ENCODE results near the gene CYB561.
A peak's percentile ranks its signal among the peaks of the same experiment; 100 is the strongest.
"Not testable (repeated sequence)": the region's sequence is repeated elsewhere in the genome, so short reads cannot be mapped to it uniquely, and the experiment has no call there.

CYB561 gene

DNA sequence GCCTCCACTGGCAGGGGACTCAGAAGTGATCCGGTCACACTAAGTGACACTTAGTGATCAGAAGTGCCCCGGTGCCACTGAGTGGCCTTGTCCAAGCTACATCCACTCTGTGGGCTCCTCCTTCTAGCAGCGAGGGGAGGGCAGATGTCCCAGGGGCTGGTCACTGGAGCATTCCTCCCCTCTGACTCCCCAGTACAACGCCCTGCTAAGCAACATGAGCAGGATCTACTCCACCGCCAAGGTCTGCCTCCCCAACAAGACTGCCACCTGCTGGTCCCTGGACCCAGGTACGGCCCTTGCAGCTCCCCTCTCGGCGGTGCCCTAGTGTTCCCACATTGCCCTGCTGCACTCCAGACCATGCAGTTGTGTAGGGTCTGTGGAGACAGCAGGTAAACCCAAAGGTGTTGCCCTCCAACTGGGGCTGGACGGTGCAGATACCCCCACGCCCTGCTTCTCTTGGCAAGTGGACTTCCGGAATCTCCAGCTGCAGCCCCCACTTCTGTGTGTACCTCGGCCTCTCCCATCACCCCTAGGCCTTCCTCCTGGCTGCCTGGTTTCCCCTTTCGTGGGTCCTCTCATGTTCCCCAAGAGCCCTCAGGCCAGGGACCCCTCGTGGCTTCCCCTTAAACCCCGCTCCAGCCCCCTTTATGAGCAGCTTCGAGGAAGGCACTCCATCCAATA, 32.8 kb upstream of the CYB561 start:
- peak; percentile 69 for DNase-seq

DNA sequence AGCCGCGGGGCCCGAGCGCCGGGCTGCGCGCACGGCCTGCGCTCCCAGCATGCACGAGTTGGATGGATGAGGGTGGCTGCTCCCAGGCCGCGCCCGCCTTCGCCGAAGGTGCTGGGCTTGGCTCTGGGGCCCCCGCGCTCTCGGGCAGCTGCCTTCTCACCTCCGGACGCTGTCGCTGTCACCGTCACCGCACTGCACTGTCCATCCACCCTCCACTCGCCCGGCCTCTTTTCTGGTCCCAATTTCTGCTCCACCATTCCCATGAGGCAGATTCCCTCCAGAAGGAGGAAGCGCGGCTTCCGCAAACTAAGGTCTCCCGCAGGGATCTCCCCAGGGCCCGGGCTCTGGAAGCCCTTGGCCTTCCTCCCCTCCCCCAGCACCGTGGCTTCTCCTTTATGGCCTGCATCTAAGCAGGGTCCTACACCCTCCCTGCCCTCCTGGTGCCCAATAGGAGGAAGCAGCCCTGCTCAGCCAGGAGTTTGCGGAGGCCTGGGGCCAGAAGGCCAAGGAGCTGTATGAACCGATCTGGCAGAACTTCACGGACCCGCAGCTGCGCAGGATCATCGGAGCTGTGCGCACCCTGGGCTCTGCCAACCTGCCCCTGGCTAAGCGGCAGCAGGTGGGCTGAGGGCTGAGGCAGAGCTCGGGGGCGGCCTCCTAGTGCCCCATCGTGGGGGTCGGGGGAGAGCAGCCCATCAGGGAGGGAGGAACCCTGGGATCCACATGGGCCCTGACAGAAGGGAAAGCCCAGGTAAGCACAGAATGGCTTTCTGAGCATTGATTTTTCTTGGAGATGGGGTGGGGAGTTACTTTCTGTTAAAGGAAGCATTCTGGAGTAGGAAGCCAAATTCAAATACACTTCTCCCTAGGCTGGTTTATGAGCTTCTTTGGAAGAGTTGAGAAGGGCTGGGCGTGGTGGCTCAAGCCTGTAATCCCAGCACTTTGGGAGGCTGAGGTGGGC, 31.7 kb upstream of the CYB561 start:
- DNase-seq: no peak

DNA sequence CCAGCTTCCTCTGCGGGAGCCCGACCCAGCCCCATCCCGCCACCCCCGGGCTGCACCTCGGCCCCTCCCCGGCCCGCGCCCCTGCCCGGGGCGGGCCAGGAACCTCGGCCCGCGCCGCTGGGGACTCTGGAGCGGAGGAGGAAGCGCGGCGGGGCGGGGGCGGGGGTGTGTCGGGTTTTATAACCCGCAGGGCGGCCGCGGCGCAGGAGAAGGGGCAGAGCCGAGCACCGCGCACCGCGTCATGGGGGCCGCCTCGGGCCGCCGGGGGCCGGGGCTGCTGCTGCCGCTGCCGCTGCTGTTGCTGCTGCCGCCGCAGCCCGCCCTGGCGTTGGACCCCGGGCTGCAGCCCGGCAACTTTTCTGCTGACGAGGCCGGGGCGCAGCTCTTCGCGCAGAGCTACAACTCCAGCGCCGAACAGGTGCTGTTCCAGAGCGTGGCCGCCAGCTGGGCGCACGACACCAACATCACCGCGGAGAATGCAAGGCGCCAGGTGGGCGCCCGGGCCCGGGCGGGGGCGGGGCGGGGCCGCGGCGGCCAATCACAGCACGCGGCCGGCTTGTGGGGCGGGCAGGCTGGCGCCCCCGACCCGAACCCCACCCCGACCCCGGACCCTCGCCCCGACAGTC, 30.9 kb upstream of the CYB561 start, which contains the start of gene ACE:
Gene ACE (plus strand): TSS at position 208 of the 626 bp plus-strand sequence. CDS start 34 bp downstream, at position 242.
- DNase-seq: no peak

DNA sequence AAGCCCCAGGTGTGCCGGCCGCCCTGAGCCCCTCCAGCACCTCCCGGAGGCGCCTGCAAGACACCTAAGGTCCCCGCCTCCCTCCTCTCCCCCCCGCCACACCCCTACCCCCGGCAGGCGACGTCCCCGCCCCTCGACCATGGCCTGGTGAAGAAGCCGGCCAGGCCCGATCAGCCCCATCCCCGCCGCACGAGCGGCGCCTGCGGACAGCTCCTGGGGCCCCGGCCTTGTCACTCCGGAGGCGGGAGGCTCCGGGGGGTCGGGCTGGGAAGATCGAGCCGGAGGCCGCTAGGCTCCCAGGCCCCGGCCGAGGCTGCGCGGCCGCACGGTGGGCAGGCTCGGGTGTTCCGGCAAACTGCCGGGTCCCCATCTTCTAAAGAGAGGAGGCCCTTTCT, 30.4 kb upstream of the CYB561 start:
- DNase-seq: no peak

DNA sequence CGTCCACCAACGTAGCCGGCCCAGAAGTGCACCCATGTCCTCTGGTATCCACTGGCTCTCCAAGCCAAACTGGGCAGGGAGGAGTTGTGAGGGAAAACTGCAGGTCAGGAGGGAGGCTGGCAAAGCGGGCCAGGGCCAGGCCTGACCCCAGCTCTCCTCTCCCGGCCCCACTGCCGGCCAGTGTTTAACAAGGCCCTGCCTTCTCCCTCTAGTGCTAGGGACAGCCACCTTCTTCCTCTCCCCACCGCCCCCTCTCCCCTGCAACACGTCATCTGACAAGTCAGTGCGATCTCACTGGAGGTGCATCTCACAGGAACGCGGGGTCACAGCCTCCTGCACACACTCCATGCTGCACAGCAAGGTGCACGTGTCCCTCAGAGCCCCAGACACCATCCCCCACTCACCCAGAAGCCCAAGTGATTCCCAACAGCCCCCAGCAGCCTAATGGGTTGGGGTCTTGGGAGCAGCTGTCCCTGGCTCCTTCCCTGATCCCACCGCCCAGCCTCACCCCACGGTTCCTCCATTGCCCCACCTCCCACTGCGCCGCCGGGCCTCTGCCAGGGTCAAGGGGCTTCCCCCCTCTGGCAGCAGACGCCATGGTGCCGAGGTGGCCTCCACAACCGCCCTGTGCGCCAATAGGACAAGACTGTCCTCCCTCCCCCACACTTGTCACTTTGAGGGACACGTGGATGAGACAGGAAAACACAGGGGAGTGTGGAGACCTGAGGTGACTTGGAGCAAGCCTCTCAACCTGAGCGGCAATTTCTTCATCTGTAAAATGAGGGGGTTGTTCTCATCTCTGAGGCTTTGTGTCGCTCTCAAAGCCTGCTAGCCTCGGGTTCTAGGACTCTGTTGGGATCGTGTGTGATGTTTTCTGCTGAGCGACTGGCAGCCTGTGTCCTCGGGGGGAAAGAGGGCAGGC, 29.6 kb upstream of the CYB561 start:
- no peak for DNase-seq

DNA sequence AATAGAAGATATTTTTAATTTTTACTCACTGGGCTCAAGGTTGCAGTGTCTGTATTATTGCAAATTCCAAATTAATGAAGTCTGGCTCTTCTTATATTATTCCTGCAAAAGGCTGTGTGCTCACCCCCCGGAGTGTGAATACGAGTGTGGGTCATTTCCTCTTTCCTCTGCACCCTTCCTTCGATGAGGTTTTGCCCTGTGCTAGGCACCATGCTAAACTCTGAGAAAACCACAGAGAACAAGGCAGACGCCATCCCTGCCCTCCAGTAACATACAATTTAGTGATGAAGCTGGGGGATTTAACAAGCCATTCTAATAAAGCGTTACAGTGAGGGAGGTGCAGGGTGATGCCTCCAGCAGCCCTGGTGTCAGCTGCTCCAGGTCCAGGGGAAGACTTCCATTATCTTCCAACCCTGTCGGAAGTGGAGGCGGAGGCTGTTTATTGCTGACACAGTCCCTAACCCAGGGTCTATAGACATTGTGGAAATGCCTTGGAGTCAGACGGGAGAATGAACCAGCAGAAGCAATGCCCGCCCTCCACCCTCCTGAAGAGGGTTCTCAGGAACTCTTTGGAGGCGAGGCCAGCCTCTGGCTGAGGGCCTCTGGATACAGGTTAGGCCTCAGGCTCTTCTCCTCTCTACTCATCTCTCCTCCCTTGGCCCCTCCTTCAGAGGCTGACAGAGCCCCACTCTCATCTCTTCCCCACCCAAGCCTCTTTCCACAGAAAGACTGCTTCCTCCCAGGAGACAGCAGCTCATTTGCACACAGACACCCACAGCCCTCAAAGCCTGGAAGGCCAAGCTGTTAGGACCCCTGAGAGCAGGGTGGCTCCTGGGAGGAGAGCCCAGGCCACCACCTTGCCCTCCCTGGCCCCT, 28.7 kb upstream of the CYB561 start:
- no peak for DNase-seq

DNA sequence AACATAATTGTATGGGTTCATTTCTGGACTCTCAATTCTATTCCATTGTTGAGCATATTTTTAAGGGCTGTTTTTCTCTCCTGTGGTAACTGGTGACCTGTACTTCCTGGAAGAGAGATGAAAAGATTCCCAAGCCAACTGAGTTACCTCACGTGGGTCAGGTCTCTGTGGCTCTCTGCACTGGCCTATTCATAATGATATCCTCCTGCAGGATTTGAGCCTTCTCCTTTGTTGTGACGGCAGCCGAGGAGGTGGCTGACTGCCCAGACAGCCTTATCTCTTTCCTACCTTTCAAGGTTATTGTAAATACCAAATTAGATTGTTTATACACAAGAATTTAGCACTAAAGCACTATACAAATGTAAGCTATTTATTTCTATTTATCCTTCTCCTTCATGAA, 28.1 kb upstream of the CYB561 start:
- DNase-seq: no peak

DNA sequence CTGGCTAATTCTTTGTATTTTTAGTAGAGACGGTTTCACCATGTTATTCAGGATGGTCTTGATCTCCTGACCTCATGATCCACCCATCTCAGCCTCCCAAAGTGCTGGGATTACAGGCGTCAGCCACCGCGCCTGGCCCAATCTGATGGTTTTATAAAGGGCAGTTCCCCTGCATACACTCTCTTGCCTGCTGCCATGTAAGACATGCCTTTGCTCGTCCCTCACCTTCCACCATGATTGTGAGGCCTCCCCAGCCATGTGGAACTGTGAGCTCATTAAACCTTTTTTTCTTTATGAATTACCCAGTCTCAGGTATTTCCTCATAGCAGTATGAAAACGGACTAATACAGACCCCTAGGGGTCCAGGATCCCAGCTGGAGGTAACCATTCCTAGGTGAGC, 22.0 kb upstream of the CYB561 start:
- DNase-seq: not testable (repeated sequence)

DNA sequence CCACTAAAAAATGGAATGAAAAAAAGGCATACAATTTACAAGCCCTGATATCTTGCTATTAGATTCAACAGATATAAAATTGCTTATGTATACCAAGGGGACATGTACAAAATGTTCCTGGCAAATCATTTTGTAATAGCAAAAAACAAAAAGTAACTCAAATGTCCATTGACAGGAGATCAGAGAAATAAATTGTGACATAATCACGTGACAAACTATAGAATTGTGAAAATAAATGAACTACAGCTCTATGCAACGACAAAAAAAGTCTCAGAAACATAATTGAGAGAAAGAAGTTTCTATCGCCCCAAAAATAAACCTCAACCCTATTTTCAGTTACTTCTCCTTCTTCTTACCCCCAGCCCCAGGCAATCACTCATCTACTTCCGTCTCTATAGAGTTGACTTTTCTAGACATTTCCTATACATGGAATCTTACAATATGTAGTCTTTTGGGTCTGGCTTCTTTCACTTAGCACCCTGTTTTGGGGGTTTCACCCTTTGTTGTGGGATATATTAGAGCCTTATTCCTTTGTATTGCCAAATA, 18.7 kb upstream of the CYB561 start:
- peak; percentile 73 for DNase-seq

DNA sequence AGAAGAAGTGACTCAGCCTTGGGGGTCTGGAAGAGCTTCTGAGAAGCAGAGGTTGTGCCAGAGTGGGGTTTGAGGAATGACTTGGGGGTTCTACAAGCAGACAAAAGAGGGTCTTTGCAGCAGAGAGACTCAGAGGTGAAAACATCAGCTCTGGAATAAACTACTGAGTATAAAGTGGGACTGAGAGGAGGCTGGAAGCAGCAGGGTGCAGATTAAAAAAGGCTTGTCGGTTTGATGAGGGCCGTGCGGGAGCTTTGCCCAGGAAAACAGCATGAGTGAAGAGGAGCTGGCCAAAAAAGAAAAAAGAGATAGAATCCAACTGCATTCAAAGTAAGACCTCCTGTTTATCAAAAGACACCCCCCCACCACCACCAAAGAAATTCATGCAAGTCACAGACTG, 17.7 kb upstream of the CYB561 start:
- DNase-seq: no peak

DNA sequence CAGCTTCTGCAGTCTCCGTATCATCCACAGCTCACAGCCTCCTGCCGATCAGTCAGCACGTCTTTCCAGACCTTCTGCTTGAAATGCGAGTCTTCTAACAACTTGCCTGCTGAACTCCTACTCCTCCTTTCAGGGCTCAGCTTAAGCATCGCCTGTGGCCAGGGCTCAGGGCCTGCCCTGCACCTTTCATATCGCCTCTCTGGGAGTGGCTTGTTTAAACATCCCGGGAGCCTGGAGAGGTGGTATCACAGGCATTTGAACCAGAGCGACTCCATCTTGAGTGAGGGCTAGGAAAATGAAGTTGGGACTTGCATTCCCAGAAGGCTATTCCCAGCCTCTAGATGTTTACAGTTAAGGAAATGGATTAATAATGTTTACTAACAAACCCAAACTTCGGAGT, 13.9 kb upstream of the CYB561 start:
- DNase-seq: no peak

DNA sequence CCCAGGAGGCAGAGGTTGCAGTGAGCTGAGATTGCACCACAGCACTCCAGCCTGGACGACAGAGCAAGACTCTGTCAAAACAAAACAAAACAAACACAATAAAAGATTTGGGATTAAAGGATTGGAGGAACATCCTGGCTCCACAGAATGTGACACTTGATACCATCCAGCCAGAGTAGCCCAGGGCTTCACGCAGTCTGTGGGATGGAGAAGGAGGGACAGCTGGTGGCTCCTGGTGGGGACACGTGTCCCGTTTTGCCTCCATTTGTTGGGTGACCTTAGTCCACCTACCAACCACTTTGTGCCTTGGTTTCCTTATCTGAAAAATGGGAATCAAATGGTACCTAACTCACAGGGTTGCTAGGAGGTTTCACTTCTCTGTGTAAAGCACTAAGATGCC, 12.4 kb upstream of the CYB561 start:
- DNase-seq: no peak

DNA sequence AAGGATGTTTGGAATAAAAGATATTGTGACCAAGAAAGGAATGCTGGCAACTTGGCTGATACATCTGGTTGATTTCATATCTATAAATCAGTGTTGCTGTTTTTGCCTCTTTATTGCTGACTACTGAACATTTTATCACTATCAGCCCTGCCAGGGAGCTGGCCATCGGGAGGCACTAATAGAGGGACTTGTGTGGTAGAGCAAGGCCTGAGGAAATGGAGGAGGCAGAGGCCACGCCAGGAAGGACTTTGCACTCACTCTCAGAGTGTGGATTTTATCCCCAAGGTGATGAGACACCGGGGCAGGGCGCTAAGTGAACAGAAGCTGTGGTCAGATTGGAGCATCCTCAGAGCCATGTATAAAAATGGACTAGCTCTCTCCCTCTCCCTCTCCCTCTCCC, 9.3 kb upstream of the CYB561 start:
- no peak for DNase-seq

DNA sequence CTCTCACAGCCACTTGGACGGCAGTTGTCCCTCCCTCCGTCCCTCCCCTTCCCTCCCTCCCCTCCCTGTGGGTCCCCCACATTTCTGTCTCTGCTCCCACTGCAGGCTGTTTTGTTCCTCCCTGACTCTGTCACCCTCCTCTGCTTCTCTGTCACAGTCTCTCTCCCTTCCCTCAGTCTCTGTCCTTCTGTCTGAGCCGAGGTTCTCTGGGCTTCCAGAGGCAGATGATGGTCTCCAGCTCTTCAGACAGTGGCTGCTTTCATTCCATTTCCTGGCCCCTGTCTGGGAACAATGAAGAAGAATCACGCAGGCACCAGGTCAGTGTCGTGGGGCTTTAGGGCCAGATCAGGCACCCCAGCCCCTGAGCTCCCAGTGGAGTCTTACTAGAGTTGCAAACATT, 8.8 kb upstream of the CYB561 start:
- no peak for DNase-seq

DNA sequence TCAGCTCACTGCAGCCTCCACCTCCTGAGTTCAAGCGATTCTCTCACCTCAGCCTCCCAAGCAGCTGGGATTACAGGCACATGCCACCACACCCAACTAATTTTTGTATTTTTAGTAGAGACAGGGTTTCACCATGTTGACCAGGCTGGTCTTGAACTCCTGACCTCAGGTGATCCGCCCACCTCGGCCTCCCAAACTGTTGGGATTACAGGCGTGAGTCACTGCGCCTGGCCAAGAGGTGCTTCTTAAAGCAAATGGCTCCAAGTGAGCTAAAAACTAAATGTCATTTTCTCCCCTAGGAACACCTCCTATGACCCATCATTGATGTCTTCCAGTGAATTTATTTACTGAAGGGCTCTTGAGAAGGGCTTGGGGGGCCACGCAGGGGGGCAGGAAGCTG, 8.3 kb upstream of the CYB561 start:
- not testable (repeated sequence) for DNase-seq

DNA sequence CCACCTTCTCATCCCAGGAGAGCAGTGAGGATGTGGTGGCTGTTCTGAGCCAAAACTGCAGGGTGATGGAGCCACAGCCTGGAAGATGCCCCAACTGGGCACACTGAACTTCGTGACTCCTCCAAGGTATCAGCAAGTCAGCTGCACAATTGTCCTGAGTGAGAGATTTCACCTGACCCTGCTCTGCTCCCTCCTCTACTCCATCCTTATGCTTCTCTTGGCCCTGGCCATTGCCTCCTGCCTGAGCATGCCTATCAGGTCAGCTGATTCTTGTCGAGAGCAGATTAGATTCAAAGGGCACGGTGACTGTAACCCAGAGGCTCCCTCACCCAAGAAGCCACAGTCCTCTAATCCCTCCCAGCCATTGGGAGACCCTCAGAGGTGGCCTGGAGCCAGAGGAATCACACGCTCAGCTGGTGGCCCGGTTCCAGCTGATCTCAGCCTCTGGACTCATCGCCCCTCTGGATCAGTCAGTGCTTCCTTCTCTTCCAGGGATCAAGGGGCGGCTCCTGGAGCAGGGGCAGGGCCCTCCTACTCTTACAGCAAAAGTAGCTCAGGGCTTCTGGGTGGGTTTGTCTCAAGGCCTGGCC, 7.0 kb upstream of the CYB561 start:
- no peak for DNase-seq

DNA sequence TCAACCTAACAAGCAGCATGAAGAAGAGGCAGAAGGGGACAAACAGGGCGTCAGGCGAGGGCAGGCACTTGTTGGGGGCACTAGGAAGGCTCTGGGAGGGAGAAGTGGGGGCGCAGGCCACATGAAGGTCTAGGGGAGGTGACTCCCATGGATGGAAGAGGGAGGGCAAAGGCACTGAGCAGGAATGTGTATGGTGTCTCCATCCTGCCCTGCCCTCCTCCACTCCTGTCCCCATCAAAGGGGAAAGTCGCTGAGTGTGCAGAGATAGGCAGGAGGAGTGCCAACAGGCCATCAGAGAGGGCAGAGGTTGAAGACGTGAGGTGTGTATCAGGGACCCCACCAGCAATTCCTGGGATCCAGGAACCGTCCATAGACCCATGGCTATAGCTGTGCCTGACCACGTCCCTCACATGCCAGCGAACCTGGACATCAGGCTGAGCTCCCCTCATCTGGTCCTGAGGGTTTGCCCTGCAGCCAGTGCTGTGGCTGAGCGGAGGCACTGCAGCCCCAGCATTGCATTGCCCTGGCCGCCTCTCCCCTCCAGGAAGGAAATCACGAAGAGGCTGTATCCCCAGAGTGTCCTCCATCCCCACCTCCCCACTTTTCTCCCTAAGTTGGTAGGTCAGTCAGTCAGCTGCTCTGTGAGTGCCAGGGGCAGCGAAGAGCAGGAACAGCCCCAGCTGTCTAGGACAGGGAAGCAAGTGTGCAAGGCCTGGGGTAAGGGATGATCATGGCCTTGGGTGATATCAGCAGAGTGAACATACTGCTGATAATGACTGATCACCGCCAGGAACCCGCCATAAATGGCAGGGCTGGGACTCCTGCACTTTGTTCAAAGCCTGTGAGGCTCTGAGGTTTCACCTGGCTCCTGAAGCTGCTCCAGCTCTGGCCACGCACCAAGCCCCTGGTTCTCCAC, 6.2 kb upstream of the CYB561 start:
- no peak for DNase-seq

DNA sequence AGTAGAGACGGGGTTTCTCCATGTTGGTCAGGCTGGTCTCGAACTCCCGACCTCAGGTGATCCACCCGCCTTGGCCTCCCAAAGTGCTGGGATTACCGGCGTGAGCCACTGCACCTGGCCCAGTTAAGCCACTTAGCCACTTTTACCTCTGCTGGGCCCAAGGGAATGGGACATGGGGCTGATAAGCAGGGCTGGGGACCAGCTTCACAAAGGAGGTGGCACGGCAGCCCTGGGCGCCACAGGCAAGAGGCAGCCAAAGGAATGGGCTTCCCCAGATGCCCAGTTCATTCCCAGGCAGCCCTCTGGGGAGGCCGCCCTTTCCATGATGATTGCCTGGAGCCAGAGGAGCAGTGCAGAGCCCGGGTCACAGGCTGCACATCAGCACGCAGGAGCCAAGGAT, 5.0 kb upstream of the CYB561 start:
- no peak for DNase-seq

DNA sequence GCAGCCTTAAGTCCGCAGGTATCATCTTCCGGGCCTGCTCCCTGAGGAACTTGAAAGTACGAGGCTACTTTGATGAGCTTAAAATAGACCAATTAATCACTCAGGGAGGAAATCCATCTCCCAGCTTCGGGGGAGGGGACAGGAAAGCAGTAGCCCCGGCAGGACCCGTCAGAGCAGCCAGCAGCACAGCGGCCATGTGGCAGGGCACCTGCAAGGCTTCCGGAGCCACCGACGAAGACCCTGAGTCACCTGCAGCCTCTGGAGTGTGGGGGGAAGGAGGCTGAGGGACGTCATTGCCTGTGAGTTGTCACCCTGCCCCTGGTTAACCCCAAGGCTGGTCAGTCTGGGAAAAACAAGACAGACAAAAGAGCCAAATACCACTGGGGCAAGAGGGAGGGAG, 4.4 kb upstream of the CYB561 start:
- peak; percentile 21 for DNase-seq

DNA sequence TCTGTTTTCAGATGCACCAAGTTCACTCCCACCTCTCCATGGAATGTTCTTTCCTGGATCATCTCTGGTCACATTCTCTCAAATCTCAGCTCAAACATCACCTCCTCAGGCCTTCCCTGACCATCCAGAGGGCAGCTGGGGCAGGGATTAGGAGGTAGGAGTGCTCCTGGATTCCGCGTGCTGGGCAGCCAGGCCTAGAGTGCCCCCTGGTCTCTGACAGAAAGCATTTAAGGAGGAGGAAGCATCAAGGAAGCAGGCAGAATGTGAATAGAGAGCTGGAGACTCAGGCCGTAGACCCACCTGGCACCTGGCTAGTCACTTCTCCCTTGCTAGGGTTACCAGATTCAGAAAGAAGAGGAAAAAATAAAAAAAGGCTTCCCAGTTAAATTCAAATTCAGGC, 2.5 kb upstream of the CYB561 start:
- DNase-seq: no peak

Data from MV-4-11 (cell line).